ENCODE data around the gene CAMTA1.
A peak's percentile ranks its signal among the peaks of the same experiment; 100 is the strongest.

CAMTA1 gene

DNA sequence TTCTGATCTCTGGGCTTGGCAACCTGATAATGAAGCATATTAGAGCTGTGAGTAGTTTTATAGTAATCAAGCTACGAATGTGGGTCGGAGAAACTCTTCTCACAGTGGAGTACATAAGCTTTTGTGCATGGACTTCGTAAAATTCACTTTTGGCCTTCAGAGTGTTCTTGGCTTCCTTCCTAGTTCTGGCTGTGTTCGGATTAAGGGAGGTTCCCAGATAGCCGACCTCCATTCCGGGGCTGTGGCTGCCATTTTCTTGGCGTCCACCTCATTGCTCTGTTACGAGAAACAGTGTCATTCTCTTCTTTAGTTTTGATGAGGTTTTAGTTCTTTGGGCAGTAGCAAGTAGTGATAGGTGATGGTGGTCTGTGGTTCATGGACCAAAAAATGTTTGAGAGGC lies 26.3 kb downstream of the CAMTA1 start:
- H3K4me1 ChIP-seq, result peaks cover 0 to 19% (median 3%) of the 10 kb centered on the region in 10 experiments; a peak in 5 of 20 replicates
- no peak overlapping the region for H3K27ac ChIP-seq
- no peak overlapping the region for H3K9ac ChIP-seq
- no peak for TF ChIP-seq Cebpa-rat (IDR thresholded peaks at IDR 0.05)
- no peaks in the 10 kb centered on the region for H3K27me3 ChIP-seq
- H3K4me3 ChIP-seq, result no peak overlapping the region
- no peak overlapping the region for H3K4me2 ChIP-seq
- peaks cover 83 to 100% (median 99%) of the 10 kb centered on the region in 11 experiments for H4K20me1 ChIP-seq
- H3K9me3 ChIP-seq (replicated peaks in 1 of 11), result peaks cover 0 to 3% (median 0%) of the 10 kb centered on the region in 11 experiments; a peak in 2 of 22 replicates
- peaks cover 6 to 45% (median 23%) of the 10 kb centered on the region in 11 experiments; a peak in 18 of 22 replicates for H3K36me3 ChIP-seq

GRCh38 chr1:6813165-6813564 lies 27.9 kb downstream of the CAMTA1 start:
- Histone ChIP-seq H3K9ac (no peak overlapping the region), H3K9me3 (replicated peaks in 1 of 11) (peaks cover 0 to 5% (median 0%) of the 10 kb centered on the region in 11 experiments; a peak in 2 of 22 replicates), H3K4me1 (peaks cover 0 to 16% (median 2%) of the 10 kb centered on the region in 10 experiments; a peak in 4 of 20 replicates), H3K4me2 (no peak overlapping the region), H3K36me3 (peaks cover 6 to 30% (median 21%) of the 10 kb centered on the region in 11 experiments; a peak in 18 of 22 replicates), H3K4me3 (no peak overlapping the region), H3K27me3 (no peaks in the 10 kb centered on the region), H4K20me1 (peaks cover 78 to 100% (median 98%) of the 10 kb centered on the region in 11 experiments), H3K27ac (no peak overlapping the region)
- TF ChIP-seq Cebpa-rat (IDR thresholded peaks at IDR 0.05), result no peak

- peaks cover 68 to 100% (median 99%) of the 10 kb centered on the region in 11 experiments for H4K20me1 ChIP-seq
Measured at GRCh38 chr1:6815726-6816125, 30.5 kb downstream of the CAMTA1 start.

DNA sequence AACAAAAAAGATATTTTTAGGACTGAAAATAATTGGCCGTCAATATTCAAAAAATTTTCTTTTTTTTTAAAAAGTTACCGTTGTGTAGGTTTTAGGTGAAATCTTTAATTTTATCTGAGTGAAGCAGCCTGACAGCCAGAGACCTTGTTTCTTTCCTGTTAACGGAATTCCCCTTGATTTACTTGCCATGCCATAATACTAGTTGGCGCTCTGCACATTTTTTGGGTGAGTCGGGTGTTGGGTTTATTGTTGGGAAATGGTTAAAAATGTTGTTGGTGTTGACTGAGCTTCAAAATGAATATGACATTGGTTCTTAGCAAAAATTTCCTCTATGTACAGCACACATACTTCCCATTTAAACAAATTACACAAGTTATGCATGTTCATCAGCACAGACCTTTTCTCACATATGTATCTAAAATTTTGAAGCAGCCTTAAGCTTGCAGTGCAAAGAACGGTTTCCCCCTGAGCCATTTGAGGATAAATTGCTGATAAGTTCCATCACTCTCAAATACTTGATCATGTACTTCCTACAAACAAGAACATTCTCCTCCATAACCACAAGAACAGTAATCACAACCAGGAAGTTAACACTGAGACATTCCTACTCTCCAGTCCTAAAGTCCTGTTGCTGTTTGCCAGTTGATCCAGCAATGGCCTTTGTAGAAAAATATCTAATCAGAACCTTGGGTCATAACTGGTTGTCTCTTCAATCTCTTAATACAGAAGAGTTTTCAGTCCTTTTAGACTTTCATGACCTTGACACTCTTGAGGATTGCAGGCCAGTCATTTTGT lies 34.2 kb downstream of the CAMTA1 start:
- H3K4me1 ChIP-seq, result peaks cover 19 to 50% (median 35%) of the 10 kb centered on the region in 10 experiments

More at GRCh38 chr1:6815726-6816125, 30.5 kb downstream of the CAMTA1 start:
- Histone ChIP-seq H3K9me3 (replicated peaks in 1 of 11) (peaks cover 0 to 5% (median 0%) of the 10 kb centered on the region in 11 experiments; a peak in 2 of 22 replicates), H3K36me3 (peaks cover 0 to 11% (median 5%) of the 10 kb centered on the region in 11 experiments; a peak in 6 of 22 replicates), H3K4me1 (peaks cover 7 to 39% (median 17%) of the 10 kb centered on the region in 10 experiments), H3K9ac (no peak overlapping the region), H3K4me3 (no peak overlapping the region), H3K27ac (no peak overlapping the region; a peak in 1 of 22 replicates), H3K27me3 (no peaks in the 10 kb centered on the region), H3K4me2 (peak overlapping the region in 1 of 11 experiments; percentile 21; a peak in 1 of 22 replicates)
- TF ChIP-seq Cebpa-rat (IDR thresholded peaks at IDR 0.05), result no peak

DNA sequence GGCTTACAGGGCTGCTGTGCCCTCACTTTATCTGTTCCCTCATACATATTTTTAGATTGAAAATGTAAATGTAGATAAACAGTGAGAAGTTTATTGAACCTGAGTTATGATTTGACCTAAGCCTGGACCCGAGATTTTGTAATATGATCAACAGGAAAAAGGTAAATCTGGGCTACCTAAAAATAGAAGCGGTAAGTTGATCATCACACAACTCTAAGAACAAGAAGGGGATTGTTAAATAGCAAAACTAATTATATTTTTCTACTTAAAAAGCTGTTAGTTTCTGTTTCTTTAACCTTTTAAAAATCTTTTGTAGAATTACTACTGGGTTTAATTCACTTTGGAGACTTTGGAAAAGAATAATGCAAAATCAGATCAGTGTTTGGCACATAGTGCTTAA lies 35.6 kb downstream of the CAMTA1 start:
- H4K20me1 ChIP-seq, result peaks cover 35 to 100% (median 75%) of the 10 kb centered on the region in 11 experiments; a peak in 20 of 22 replicates
- H3K9ac ChIP-seq, result no peak overlapping the region
- H3K9me3 ChIP-seq (replicated peaks in 1 of 11), result peaks cover 0 to 5% (median 0%) of the 10 kb centered on the region in 11 experiments; a peak in 2 of 22 replicates
- no peak overlapping the region for H3K4me3 ChIP-seq
- H3K36me3 ChIP-seq, result peaks cover 6 to 19% (median 14%) of the 10 kb centered on the region in 11 experiments; a peak in 17 of 22 replicates
- peaks cover 19 to 42% (median 35%) of the 10 kb centered on the region in 10 experiments for H3K4me1 ChIP-seq
- no peak overlapping the region for H3K27ac ChIP-seq
- H3K27me3 ChIP-seq, result no peaks in the 10 kb centered on the region
- peak overlapping the region in 9 of 11 experiments; percentile 3 to 44 (median 27); a peak in 16 of 22 replicates for H3K4me2 ChIP-seq
- no peak for TF ChIP-seq Cebpa-rat (IDR thresholded peaks at IDR 0.05)

More for the DNA sequence above, 34.2 kb downstream of the CAMTA1 start:
- Histone ChIP-seq H3K27ac (no peak overlapping the region), H4K20me1 (peaks cover 48 to 100% (median 83%) of the 10 kb centered on the region in 11 experiments; a peak in 21 of 22 replicates), H3K9ac (no peak overlapping the region), H3K27me3 (no peaks in the 10 kb centered on the region), H3K36me3 (peaks cover 0 to 11% (median 5%) of the 10 kb centered on the region in 11 experiments; a peak in 6 of 22 replicates), H3K4me2 (peak overlapping the region in 6 of 11 experiments; percentile 3 to 44 (median 26); a peak in 8 of 22 replicates), H3K9me3 (replicated peaks in 1 of 11) (peaks cover 0 to 5% (median 0%) of the 10 kb centered on the region in 11 experiments; a peak in 2 of 22 replicates), H3K4me3 (no peak overlapping the region)
- no peak for TF ChIP-seq Cebpa-rat (IDR thresholded peaks at IDR 0.05)

DNA sequence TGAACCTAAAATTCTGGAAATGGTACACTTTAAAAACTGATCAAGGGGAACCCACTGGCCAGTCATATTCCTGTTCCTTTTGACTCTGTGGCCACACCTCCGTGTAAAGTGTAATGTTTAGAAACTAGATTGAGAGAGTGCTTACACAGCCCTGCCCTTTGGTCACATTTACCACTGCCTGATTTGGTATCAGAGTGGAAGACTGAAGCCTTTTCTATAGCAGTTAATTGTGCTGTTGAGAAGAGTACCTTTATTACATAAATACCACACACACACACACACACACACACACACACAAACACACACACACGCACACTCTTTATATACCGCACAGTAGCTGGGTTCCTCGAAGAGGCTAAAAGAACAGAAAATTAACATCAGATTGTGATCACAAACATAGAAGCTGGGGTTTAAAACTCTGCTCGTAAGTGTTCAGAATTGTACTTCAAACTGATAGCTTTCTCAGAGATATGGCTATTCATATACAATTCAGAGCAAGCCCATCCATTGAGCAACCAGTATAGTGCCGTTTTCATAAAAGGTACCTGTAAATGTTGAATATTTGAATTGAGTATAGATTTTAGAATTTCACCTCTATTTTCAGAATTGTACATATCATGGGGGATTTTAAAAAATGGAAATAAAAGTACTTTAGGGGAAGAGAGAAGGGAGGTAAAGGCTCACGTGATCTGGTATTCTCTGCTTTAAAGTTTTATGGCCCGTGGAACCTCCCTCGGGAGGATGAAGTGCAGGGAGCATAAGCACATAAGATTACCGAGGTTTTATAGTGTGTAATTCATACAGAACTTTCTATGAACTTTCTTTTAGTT lies 37.5 kb downstream of the CAMTA1 start:
- no peak overlapping the region for H3K4me3 ChIP-seq
- H3K36me3 ChIP-seq, result peaks cover 3 to 37% (median 20%) of the 10 kb centered on the region in 11 experiments; a peak in 18 of 22 replicates
- H3K27ac ChIP-seq, result no peak overlapping the region
- no peaks in the 10 kb centered on the region for H3K27me3 ChIP-seq
- no peaks in the 10 kb centered on the region for H3K9me3 ChIP-seq (replicated peaks in 1 of 11)
- H3K4me2 ChIP-seq, result peak overlapping the region in 5 of 11 experiments; percentile 11 to 48 (median 40); a peak in 9 of 22 replicates
- TF ChIP-seq Cebpa-rat (IDR thresholded peaks at IDR 0.05), result no peak
- no peak overlapping the region for H3K9ac ChIP-seq
- peaks cover 27 to 47% (median 35%) of the 10 kb centered on the region in 10 experiments for H3K4me1 ChIP-seq
- H4K20me1 ChIP-seq, result peaks cover 29 to 98% (median 70%) of the 10 kb centered on the region in 11 experiments; a peak in 20 of 22 replicates

DNA sequence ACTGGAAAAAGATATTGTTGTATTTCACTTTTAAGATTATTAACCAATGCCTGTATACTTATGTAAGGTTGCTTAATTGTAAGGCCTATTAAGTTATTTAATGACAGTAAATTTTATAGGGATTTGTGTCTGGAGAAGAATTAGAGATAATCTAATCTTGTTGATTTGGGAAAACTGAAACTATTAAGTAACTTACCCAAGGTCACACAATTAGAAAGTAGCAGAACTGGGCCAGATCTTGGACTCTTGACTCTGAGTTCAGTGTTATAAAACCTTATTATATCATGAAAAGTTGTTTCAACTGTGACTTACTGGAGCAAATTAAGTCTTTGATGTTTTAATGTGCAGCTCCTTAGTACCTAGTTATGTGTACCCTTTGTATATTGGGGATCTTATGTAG lies 38.5 kb downstream of the CAMTA1 start:
- no peak overlapping the region for H3K4me3 ChIP-seq
- H3K9ac ChIP-seq, result no peak overlapping the region
- no peak for TF ChIP-seq Cebpa-rat (IDR thresholded peaks at IDR 0.05)
- peaks cover 20 to 98% (median 63%) of the 10 kb centered on the region in 11 experiments; a peak in 20 of 22 replicates for H4K20me1 ChIP-seq
- H3K27me3 ChIP-seq, result no peaks in the 10 kb centered on the region
- H3K9me3 ChIP-seq (replicated peaks in 1 of 11), result no peaks in the 10 kb centered on the region
- no peak overlapping the region for H3K27ac ChIP-seq
- H3K4me1 ChIP-seq, result peaks cover 27 to 47% (median 32%) of the 10 kb centered on the region in 10 experiments
- peaks cover 7 to 48% (median 26%) of the 10 kb centered on the region in 11 experiments; a peak in 21 of 22 replicates for H3K36me3 ChIP-seq
- no peak overlapping the region for H3K4me2 ChIP-seq

DNA sequence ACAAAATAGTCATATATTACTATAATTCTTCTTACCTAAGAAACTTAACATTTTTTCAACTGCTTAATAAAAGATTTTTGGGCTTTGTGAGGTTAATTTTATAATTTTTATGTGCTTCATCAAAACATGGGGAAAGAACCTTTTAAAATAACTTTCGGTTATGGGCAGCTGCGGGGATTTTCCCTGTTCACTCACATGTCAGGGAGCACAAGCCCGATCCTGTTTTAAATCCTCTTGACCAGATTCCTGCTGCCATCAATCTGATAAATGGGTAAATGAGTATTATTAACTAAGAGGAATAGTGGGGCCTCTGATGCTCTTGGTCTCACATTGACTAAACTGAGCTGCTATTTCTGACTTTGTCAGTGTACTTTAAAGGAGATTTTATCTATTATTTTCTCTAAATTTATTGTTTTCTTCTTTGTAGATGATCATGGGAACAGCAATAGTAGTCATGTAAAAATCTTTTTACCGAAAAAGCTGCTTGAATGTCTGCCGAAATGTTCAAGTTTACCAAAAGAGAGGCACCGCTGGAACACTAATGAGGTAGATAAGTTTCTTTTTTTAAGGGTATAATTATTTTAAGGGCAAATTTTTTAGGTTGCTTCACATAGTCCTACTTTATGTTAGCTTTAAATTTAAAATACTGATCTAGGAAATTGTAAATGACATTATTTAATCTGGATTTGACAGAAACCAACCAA lies 39.6 kb downstream of the CAMTA1 start:
- no peak for TF ChIP-seq Cebpa-rat (IDR thresholded peaks at IDR 0.05)
- no peak overlapping the region for H3K9ac ChIP-seq
- peaks cover 10 to 95% (median 53%) of the 10 kb centered on the region in 11 experiments; a peak in 20 of 22 replicates for H4K20me1 ChIP-seq
- no peak overlapping the region for H3K4me3 ChIP-seq
- H3K27ac ChIP-seq, result no peak overlapping the region
- H3K9me3 ChIP-seq (replicated peaks in 1 of 11), result no peaks in the 10 kb centered on the region
- H3K4me1 ChIP-seq, result peaks cover 20 to 41% (median 27%) of the 10 kb centered on the region in 10 experiments
- peaks cover 17 to 58% (median 37%) of the 10 kb centered on the region in 11 experiments for H3K36me3 ChIP-seq
- no peak overlapping the region for H3K4me2 ChIP-seq
- H3K27me3 ChIP-seq, result no peaks in the 10 kb centered on the region

Data from BLaER1 treated with 17β-estradiol and CSF1 and Interleukin-3, amounts not matched to agents 10 nM and 100 nM (cell line).